Subcutaneous abdominal adipose tissue (tissue), 5 donors: ENCODE results near the gene FAM171A1.

ENCODE experiments used
- H3K27ac ChIP-seq: one replicate; pipeline ENCODE4 v1.7.0; 2013; ENCODE audit warnings: low read depth, mild to moderate bottlenecking, inconsistent platforms, low read length, moderate library complexity
- H3K27me3 ChIP-seq, 5 donors: one replicate each; pipeline ENCODE4 v1.7.0; 2013; ENCODE audit warnings: low read length in 5 of 5, inconsistent platforms in 1 of 5; ENCODE audit not compliant: control insufficient read depth in 5 of 5, insufficient read depth in 4 of 5
- H3K36me3 ChIP-seq, 5 donors: one replicate each; pipeline ENCODE4 v1.7.0; 2013; ENCODE audit warnings: low read length in 5 of 5; ENCODE audit not compliant: control insufficient read depth in 5 of 5, insufficient read depth in 5 of 5
- H3K4me1 ChIP-seq, 5 donors: one replicate each; pipeline ENCODE4 v1.7.0; 2013; ENCODE audit warnings: low read length in 5 of 5, mild to moderate bottlenecking in 3 of 5, moderate library complexity in 1 of 5; ENCODE audit not compliant: control insufficient read depth in 5 of 5, insufficient read depth in 5 of 5
- H3K4me3 ChIP-seq, 5 donors: one replicate each; pipeline ENCODE4 v1.7.0; 2013; ENCODE audit warnings: low read length in 5 of 5, low read depth in 1 of 5
- H3K9ac ChIP-seq, 5 donors: one replicate each; pipeline ENCODE4 v1.7.0; 2013; ENCODE audit warnings: low read length in 5 of 5, mild to moderate bottlenecking in 4 of 5, moderate library complexity in 3 of 5
- H3K9me3 ChIP-seq, 5 donors: one replicate each; pipeline ENCODE4 v1.7.0; 2013; ENCODE audit warnings: low read length in 5 of 5; ENCODE audit not compliant: control insufficient read depth in 5 of 5
- donor health status: healthy.
- donor health status: healthy.
- donor health status: healthy.
- donor health status: healthy.
- donor health status: healthy.

FAM171A1 gene

DNA sequence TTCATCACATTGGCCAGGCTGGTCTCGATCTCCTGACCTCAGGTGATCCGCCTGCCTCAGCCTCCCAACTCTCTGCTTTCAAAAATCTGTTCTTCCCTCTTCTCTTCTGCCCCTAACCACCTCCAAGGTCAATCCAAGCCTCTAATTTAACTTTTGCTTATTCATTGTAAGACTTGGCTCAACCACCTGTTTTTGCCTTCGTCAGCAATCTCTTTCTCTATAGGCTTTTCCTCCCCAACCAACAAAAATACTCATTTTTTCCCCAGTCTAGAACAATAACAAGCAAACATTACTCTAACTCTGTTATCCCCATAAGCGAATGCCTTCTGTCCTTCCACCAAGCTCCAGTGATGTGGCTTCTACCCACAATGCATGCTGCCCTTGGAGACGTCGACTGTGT is 112.8 kb downstream of the FAM171A1 start:
- Histone ChIP-seq H3K9me3 (no peaks in the 10 kb centered on the region), H3K9ac (no peak overlapping the region), H3K27ac (no peak overlapping the region), H3K4me1 (peaks cover 0 to 5% (median 0%) of the 10 kb centered on the region in 5 donors), H3K27me3 (no peaks in the 10 kb centered on the region), H3K4me3 (no peak overlapping the region), H3K36me3 (no peaks in the 10 kb centered on the region)

DNA sequence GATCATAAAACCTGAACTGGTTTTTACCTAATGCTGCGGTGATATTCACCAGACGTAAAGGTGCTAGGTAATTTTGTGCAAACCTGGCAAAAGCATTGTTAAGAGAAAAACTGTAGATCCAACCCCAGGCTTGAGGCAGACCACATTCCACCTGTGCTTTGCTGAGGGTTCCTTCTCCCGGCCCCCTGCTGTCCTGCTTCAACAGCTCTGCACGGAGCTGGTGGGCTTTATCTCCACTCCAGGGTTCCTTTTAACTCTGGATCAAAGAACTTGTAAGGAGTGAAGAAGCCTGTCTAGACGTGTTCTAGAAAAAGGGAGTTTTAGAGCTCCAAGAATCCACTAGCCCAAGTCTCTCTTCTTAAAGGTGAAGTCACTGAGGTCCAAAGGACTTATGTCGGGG is 115.1 kb downstream of the FAM171A1 start:
- no peak overlapping the region for H3K4me3 ChIP-seq
- no peak overlapping the region for H3K9ac ChIP-seq
- H3K27ac ChIP-seq, result no peak overlapping the region

DNA sequence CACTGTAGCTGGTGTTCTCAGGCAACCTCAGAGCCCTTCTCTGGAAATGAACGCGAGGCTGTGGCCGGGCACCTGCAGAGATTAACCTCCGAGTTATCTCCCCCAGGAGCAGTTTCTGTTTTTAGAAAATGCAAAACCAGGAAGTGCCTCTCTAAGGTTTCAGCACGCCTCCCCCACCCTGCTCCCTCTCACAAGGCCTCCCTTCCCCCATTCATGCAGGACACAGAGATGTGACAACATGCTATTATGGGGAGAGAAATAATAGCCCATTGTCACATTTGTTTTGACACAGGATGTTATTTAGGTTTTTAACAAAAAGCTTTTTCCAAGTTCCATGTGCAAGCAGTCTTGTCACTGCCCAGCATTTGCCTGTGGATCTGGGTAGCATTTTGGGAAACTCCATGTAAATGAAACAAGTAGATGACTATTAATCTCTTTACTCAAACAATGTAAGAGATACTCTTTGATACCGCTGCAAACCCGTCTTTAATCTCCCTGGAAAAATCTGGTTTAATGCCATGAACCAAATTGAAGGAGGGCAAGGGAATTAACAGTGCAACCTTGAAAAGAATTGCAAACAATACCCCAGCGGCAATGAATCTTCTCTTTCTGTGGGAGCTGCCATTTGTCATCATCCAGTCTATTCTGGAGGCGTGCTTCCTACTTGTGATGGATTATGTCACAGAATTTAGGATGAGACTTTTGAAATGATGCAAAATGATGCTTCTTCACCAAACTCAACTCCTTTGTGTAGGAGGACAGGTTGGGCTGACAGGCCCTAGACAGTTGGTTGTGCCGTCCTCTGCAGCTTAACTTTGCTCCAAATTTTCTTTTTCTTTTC is 116.1 kb downstream of the FAM171A1 start:
- Histone ChIP-seq H3K9ac (peak overlapping the region in 1 of 5 donors; percentile 23), H3K4me1 (peaks cover 0 to 13% (median 13%) of the 10 kb centered on the region in 5 donors), H3K27ac (no peak overlapping the region)

More for the DNA sequence above, 115.1 kb downstream of the FAM171A1 start:
- Histone ChIP-seq H3K36me3 (no peaks in the 10 kb centered on the region), H3K27me3 (no peaks in the 10 kb centered on the region), H3K4me1 (peaks cover 0 to 13% (median 10%) of the 10 kb centered on the region in 5 donors), H3K9me3 (no peaks in the 10 kb centered on the region)

DNA sequence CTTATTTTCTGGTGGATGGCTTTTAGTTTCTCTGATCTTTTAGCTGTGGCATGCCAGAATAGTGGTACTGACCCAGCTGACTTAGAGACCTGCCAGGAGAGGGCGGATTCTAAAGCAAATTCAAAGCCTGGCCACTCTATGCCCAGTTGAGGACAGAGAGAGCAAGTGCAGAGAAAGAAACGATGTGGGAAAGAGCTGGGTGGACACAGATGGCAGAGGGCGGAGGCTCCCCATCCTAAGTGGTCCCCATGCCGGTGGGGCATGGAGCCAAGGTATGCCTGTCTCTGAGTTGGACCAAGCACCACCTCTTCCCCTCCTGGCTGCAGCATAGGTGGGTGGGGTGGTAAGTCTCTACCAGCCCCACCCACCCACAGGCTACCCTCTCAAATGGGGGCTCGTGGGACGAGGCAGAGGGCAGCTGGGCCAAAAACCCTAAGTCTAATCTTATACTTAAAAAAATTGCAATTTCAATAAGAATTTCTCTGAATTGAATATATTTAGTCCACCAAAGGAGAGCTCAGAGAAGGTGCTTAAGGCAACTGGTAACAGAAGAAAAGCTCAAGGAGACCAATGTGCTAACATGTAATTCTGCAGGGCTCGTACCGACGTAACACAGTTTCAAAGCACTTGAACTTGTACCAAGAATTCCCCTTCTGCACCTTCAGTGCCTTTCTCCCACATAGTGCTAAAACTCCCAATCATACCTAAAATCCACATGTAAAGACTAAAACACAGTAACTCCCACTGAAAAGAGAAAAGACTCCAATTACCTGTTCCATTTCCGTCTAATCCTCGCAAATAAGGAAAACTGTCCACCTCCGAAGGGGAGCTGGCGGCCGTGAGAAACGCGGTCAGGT is 116.9 kb downstream of the FAM171A1 start:
- no peaks in the 10 kb centered on the region for H3K36me3 ChIP-seq
- peak overlapping the region in 4 of 5 donors; percentile 41 to 62 (median 53) for H3K4me3 ChIP-seq
- H3K9me3 ChIP-seq, result no peaks in the 10 kb centered on the region
- peak overlapping the region in 1 of 5 donors; percentile 23 for H3K9ac ChIP-seq
- no peak overlapping the region for H3K27ac ChIP-seq
- peaks cover 0 to 13% (median 13%) of the 10 kb centered on the region in 5 donors for H3K4me1 ChIP-seq
- H3K27me3 ChIP-seq, result no peaks in the 10 kb centered on the region

More for the DNA sequence above, 116.1 kb downstream of the FAM171A1 start:
- Histone ChIP-seq H3K9me3 (no peaks in the 10 kb centered on the region), H3K4me3 (peak overlapping the region in 4 of 5 donors; percentile 41 to 62 (median 53)), H3K27me3 (no peaks in the 10 kb centered on the region), H3K36me3 (no peaks in the 10 kb centered on the region)

DNA sequence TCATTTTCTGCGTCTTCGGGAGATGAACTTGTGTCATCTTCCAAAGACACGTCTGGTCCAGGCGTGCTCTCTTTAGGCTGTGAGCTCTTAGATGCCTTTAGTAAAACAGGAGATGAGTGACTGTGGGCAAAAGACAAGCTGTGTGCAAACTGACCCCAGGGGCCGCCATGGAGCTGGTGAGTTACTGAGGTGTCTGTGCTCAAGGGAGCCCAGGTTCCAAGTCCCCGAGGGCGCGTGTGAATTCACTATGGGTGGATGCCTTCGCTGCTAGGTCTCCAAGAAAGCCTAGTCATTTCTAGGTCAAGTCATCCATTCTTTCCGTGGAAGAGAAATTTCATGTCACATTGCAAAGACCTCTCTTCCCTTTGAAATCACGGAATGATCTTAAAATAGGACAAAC is 118.7 kb downstream of the FAM171A1 start:
- Histone ChIP-seq H3K36me3 (peaks cover 0 to 6% (median 0%) of the 10 kb centered on the region in 5 donors), H3K4me1 (peaks cover 0 to 13% (median 13%) of the 10 kb centered on the region in 5 donors), H3K4me3 (no peak overlapping the region), H3K27ac (no peak overlapping the region), H3K9ac (no peak overlapping the region), H3K27me3 (no peaks in the 10 kb centered on the region), H3K9me3 (no peaks in the 10 kb centered on the region)

DNA sequence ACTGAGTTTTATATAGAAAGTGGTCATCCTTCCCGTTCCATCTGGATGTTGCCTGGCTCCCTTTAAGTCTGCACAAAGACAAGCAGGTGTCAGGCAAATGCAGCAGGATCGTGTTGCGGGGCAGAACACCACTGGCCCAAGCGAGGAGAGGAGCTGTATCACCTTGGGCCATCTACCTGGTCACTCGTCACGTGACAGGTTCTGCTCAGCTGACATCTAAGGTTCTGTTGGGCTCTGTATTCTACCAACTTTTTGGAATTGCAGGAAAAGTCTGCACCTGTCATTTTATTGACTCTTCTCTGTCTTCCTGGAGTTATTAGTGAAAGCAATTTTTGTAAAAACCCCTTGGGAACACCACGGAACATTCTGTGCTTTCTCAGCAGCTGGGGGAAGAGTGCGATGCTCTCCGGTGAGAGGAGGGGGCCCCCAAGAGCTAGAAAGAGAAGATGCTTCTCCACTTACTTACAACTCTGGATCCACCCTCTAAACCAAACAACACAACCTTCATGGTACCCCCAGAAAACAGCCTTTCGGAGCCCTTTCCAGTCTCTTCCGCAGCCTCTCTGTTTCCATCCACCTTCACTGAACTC is 119.2 kb downstream of the FAM171A1 start:
- Histone ChIP-seq H3K4me1 (peaks cover 0 to 13% (median 13%) of the 10 kb centered on the region in 5 donors), H3K36me3 (peaks cover 0 to 9% (median 0%) of the 10 kb centered on the region in 5 donors), H3K27me3 (no peaks in the 10 kb centered on the region), H3K27ac (no peak overlapping the region), H3K9ac (no peak overlapping the region), H3K4me3 (no peak overlapping the region), H3K9me3 (no peaks in the 10 kb centered on the region)

DNA sequence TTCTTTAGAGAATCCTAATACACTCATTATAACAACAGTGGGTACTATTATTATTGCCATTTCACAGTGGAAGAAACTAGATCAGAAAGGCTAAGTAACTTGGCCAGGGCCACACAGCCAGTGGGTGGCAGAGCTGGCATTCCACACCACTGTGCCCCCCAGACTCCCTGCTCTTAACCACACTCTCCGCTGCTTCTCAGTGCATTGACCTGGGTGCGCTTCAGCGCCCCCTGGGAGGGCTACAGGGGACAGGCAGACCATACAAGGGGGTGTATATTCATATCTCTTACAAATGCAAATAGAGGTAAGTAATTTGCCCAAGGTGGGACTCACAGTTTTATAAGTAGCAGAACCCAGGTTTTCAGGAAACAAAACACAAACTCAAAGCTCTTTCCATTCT is 125.6 kb downstream of the FAM171A1 start:
- Histone ChIP-seq H3K36me3 (peaks cover 0 to 9% (median 0%) of the 10 kb centered on the region in 5 donors), H3K27ac (no peak overlapping the region), H3K9me3 (no peaks in the 10 kb centered on the region), H3K9ac (no peak overlapping the region), H3K4me1 (peaks cover 0 to 4% (median 0%) of the 10 kb centered on the region in 5 donors), H3K27me3 (no peaks in the 10 kb centered on the region), H3K4me3 (no peak overlapping the region)

DNA sequence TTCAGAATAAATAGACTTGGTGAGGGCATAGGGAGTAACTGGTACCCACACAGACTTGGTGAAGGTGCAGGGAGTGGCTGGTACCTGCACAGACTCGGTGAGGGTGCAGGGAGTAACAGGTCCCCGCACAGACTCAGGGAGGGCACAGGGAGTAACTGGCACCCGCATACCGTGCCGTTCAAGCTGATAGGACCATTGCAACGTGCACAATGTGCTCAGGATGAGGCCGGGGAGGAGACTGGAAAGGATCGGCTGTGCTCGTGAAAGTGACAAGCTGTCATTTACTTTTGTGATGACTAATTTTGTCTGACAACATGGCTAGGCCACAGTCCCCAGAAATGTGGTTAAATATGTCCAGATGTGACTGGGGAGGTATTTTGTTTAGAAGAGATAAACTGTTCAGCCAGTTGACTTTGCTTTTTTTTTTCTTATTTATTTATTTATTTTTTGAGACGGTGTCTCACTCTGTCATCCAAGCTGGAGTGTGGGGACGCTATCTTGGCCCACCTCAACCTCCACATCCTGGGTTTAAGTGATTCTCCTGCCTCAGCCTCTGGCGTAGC is 126.4 kb downstream of the FAM171A1 start:
- H3K36me3 ChIP-seq, result peaks cover 0 to 9% (median 0%) of the 10 kb centered on the region in 5 donors

DNA sequence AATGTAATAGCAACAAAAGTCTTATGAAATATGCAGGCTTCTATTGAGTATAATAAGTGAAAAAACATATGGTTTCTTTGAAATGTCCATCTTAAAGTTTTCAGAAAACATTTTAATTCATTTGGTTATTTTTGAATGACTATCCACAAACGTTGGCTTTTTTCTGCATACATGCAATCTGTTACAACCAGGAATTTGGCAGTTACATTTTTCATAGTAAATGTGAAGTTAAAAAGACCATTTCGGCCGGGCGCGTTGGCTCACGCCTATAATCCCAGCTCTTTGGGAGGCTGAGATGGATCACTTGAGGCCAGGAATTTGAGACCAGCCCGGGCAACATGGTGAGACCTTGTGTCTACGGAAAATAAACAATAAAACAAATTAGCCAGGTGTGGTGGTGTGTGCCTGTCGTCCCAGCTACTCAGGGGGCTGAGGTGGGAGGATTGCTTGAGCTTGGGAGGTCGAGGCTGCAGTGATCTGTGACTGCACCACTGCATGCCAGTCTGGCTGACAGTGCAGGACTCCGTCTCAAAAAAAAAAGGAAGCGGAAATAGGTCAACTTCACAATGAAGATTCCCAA is 128.7 kb downstream of the FAM171A1 start:
- H3K4me1 ChIP-seq, result peaks cover 0 to 9% (median 0%) of the 10 kb centered on the region in 5 donors
- H3K9ac ChIP-seq, result no peak overlapping the region
- peaks cover 0 to 3% (median 0%) of the 10 kb centered on the region in 5 donors for H3K36me3 ChIP-seq
- H3K9me3 ChIP-seq, result no peaks in the 10 kb centered on the region
- H3K27me3 ChIP-seq, result no peaks in the 10 kb centered on the region
- no peak overlapping the region for H3K4me3 ChIP-seq
- H3K27ac ChIP-seq, result no peak overlapping the region

More for the DNA sequence above, 126.4 kb downstream of the FAM171A1 start:
- Histone ChIP-seq H3K27ac (no peak overlapping the region), H3K4me3 (no peak overlapping the region), H3K4me1 (peaks cover 0 to 4% (median 0%) of the 10 kb centered on the region in 5 donors), H3K9me3 (no peaks in the 10 kb centered on the region), H3K9ac (no peak overlapping the region), H3K27me3 (no peaks in the 10 kb centered on the region)
